IPS-18c (cell line): ENCODE results near the gene TTLL11.
A peak's percentile ranks its signal among the peaks of the same experiment; 100 is the strongest.
"Not testable (repeated sequence)": the region's sequence is repeated elsewhere in the genome, so short reads cannot be mapped to it uniquely, and the experiment has no call there.

Source experiments
- H3K4me3 ChIP-seq: 2 replicates; pipeline ENCODE4 v1.7.0; 2013; ENCODE audit warnings: low read depth, mild to moderate bottlenecking, low read length, moderate library complexity; ENCODE audit not compliant: insufficient read depth
- H3K9me3 ChIP-seq: one replicate; pipeline ENCODE4 v1.6.1; 2013; ENCODE audit warnings: mild to moderate bottlenecking, low read length, moderate library complexity; ENCODE audit not compliant: control insufficient read depth, insufficient read depth

TTLL11 gene

DNA sequence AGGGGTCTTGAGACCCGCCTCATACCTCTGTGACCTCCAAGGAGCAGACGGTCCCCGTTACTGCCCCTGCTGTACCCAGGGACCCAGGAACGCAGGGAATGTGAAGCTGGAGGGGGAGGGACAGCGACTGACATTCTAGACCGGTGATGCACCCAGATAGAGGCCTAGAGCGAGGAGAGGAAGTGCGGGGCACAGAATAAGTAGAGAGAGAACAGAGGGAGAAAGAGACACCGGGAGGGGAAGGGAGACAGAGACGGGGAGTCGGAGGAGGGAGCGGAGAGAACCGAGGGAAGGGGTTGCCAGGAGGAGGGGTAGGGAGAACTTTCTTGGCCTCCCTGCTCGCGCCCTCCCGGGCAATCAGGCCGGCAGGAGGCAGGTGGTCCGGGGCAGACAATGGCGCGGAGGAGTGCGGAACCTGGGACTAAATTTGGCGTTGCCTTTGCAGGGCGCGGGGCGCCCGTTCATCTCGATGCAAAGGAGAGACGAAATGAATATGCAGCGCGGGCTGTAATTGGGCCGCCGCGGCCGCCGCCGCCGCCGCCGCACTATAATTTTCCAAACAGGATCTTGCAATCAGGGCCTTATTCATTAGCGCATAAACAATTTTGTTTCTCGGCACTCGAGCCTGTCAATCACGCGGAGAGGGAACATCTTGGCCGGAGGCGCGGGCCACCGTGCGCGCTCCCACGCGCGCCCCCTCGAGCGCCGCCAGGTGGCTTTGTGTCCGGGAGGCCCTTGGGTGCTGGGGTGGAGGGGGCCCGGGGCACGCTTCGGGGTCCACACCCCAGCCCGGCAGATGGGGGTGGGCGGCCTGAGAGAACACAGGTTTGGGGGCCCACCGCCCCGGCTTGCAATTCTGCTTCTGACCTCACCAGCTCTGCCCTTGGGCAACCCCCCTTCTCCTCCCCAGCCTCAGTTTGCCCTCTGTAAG is 33.5 kb upstream of the TTLL11 start:
- H3K9me3 ChIP-seq = no peaks in the 10 kb centered on the region
- peak overlapping the region; percentile 55 for H3K4me3 ChIP-seq

DNA sequence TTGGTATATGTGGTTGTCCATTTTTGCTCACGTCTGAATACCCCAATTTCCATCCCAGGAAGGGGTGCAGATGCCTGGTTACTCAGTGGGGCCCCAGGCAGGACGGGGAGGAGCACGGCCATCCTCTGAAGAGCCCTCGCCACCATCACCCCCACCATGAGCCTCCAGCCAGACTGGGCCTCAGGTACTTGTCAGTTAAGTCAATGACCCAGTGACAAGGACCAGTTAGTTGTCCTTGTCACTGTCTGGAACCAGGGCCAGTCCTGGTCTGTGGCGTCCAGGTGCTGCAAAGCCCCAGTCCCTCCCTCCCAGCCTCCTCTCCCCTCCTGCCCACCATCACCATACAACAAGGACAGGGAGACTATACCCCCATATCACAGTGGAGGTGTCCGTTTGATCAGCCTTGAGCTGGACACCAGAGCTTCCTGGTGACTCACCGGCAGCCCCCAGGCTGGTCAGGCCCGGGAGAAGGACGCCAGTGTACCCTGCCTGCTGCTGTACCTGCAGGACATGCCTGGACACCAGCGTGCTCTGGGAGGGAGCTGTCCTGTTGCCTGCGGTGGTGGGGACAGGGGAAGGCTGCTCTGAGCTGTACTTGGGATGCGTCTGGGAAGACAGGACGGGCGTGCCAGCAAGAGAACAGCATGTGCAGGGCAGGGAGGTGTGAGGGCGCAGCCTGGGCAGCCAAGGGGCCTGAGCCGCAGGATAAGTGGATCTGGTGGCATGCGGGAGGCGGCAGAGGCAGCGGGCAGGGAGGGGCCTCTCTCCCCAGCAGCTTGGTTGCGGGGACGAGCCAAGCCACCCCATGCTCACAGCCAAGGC is 32.6 kb upstream of the TTLL11 start:
- peak overlapping the region; percentile 55; the same call in 1 of the 2 replicates for H3K4me3 ChIP-seq
- no peaks in the 10 kb centered on the region for H3K9me3 ChIP-seq

DNA sequence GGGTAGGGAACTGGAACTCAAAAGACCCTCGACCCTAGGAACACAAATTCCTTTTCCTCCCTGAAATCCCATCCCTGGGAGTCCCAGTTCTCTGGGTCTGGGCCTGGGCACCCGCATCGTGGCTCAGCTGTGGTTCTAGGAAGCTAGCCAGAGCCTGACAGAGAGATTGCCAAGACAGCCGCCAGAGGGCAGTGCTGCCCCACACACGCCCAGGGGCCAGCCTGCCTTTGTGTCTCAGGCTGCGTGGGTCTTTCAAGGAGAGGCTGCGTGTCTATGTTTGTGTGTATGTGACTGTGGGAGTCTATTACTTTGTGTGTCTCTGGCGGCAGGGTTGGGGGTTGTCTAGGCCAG is 32.0 kb upstream of the TTLL11 start:
- H3K4me3 ChIP-seq = no peak overlapping the region
- H3K9me3 ChIP-seq = no peaks in the 10 kb centered on the region

DNA sequence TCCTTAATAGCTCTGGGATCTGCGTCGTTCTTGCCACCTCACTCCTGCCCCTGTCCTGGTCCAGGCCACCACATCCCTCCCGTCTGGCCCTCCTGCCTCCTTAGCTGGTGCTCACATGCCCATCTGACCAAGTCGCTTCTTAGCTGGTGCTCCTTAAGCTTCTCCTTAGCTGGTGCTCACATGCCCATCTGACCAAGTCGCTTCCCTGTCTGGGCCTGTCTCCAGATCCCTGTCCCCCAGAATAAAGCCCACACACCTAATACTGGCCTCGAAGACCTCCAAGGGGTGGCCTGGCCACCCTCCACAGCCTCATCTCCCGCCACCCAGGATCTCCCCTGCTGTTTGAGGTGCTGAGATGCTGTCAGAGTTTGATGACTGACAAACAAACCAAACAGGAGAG is 31.4 kb upstream of the TTLL11 start:
- H3K9me3 ChIP-seq = no peaks in the 10 kb centered on the region
- H3K4me3 ChIP-seq = no peak overlapping the region

DNA sequence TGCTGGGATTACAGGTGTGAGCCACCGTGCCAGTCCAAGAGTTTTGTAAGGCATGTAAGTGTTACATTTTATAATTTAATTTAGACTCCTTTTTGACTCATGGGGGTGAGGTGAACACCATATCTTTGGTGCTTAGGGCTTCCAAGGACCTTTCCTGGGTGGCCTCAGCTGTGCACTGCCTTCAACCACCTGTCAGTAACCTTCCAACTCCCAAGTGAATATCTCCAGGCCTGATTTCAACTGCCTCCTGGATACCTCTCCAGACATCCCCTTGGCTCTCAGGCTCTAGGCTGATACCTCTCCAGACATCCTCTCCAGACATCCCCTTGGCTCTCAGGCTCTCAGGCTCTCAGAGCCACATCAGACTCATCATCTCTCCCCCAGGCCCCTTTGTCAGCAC is 30.9 kb upstream of the TTLL11 start:
- H3K9me3 ChIP-seq = no peaks in the 10 kb centered on the region
- H3K4me3 ChIP-seq = no peak overlapping the region

DNA sequence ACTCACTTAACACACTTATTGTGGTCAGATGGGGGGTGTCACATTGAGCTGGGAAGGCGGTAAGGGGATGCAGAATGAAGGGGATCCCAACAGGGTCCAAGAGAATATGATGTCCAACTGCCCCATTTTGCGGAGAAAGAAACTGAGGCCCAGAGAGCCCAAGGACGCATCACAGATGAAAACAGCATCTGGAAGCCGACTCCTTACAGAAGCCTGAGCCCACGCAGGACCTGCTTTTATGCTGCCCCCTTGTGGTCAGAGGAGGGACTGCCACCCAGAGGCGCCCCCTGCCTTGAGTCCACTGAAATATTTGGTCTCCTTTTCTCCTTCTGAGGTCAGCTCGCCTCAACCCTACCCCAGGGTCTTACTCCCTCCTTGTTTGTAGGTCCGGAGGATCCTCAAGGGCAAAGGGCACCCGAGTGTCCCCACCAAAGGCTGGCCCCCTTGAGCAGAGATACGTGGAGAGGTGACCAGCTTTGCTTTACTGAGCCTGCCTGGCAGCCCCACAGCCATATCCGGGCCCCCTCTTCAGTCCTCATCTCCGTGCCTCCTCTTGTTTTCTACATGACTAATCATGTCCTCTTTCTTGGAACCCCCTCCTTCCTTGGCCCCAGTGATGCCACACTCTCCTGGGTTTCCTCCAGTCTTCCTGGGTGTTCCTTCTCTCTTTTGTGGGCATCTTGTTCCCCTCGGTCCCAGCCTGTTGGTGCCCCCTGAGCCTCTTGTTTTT is 30.0 kb upstream of the TTLL11 start:
- Histone ChIP-seq H3K9me3 (no peaks in the 10 kb centered on the region), H3K4me3 (no peak overlapping the region)

DNA sequence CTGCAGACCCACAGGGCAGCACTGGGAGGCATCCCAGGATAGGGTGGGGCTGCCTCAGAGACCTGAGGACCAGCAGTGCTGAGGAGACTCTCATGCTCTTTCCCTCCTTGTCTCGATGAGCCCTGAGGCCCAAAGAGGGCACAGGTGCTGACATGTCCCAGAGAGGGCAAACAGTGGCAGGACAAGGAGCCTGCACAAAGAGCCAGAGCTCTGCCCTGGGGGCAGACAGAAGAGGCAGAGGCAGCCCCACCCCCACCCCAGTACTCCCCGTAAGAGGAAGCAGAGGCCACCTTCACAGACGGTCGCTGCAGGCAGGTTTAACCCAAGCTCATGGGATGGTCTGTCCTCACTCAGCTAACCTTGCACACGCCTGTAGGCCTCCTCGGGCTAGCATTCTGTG is 29.4 kb upstream of the TTLL11 start:
- no peak overlapping the region for H3K4me3 ChIP-seq
- H3K9me3 ChIP-seq = no peaks in the 10 kb centered on the region

DNA sequence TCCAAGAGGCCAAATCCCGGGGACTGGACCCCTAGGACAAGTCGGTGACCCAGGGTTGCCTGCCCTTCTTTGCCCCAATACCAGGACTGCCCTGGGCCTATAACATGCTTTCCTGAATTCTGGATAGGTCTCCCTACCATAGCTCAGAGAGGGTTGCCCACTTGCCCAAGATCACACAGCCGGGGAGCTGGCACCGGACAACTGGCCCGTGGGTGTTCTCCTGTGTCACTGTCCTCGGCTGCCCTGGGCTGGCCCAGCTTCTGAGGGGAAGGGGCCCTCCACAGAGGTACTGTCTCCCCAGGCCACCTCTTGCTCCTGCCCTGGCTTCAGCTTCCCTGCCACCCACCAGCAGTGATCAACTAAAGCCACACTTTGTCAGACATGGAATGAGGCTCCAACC is 28.8 kb upstream of the TTLL11 start:
- Histone ChIP-seq H3K4me3 (no peak overlapping the region), H3K9me3 (no peaks in the 10 kb centered on the region)

DNA sequence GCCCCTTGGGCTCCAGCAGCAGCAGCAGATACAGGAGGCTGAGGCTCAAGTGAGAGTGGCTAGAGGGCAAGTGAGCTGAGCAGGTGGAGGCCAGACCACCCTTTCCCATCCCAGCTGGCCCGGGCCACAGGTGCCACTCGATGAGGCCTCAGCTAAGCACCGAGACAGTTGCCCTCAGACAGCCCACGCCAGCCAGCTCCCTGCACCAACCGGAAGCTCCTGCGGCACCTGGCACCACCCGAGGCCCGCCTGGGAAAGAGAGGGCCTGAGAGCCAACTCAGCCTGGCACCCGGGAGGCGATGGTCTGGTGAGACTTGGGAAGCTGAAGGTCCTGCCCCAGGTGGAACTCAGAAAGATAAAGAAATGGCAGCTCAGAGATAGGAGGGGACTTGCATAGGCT is 28.3 kb upstream of the TTLL11 start:
- Histone ChIP-seq H3K9me3 (no peaks in the 10 kb centered on the region), H3K4me3 (no peak overlapping the region)

DNA sequence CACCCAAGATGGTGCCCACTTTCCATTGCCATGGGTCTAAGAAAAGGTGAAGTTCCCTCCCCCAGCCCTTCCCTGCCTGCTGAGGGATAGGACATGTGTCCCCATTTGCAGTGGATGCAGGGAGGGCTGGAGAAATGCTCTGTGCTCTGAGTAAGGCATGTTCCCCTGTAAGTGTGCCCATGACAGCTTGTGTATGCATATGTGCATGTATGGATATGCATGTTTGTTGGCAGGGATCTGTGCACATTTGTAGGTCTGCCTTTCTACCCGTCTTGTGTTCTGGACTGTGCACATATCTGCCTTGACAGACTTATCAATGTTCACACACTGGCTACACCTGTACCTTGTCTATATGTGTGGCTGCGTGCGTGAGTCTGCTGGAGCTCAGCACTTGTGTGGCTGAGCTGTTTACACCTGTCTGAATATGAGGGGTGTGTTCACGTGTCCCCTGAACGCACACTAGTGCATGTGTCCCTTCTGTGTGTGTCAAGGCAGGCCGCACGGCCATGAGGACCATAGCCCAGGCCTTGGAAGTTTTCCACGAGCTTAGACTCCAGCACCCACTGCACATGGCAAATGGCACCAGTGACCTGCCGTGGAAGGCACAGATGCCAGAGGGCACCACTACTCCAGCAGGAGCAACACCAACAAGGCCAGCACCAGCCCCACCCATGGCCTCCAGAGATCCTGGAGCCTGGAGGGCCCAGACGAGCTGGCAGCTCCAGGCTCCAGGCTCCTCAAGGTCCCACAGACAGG is 27.4 kb upstream of the TTLL11 start:
- H3K9me3 ChIP-seq = no peaks in the 10 kb centered on the region
- no peak overlapping the region for H3K4me3 ChIP-seq

DNA sequence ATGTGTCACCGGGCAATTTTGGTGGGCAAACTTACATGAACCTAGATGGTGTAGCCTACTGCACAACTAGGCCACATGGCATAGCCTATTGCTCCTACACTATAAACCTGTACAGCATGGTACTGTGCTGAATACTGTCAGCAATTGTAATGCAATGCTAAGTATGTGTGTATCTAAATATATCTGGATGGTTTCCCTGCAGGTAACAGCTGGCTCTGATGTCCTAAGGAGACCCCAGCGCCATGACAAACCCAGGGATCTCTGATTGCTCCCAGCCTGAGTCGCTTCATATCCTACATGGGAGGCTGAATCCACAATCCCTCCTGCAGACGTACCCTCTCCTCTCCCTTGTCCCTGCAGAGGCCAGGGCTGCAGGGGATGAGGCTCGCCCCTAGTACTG is 26.6 kb upstream of the TTLL11 start:
- H3K4me3 ChIP-seq = no peak overlapping the region
- H3K9me3 ChIP-seq = no peaks in the 10 kb centered on the region

DNA sequence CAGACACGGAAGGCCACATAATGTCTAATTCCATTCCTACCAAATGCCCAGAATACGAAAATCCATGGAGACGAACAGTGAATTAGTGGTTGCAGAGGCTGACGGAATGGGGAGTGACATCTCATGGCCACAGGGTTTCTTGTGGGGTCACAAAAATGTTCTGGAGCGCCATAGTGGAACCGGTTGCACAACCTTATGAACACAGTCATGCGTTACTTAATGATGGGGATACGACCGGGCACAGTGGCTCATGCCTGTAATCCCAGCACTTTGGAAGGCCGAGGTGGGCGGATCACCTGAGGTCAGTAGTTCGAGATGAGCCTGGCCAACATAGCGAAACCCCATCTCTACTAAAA is 26.0 kb upstream of the TTLL11 start:
- Histone ChIP-seq H3K4me3 (no peak overlapping the region), H3K9me3 (no peaks in the 10 kb centered on the region)

DNA sequence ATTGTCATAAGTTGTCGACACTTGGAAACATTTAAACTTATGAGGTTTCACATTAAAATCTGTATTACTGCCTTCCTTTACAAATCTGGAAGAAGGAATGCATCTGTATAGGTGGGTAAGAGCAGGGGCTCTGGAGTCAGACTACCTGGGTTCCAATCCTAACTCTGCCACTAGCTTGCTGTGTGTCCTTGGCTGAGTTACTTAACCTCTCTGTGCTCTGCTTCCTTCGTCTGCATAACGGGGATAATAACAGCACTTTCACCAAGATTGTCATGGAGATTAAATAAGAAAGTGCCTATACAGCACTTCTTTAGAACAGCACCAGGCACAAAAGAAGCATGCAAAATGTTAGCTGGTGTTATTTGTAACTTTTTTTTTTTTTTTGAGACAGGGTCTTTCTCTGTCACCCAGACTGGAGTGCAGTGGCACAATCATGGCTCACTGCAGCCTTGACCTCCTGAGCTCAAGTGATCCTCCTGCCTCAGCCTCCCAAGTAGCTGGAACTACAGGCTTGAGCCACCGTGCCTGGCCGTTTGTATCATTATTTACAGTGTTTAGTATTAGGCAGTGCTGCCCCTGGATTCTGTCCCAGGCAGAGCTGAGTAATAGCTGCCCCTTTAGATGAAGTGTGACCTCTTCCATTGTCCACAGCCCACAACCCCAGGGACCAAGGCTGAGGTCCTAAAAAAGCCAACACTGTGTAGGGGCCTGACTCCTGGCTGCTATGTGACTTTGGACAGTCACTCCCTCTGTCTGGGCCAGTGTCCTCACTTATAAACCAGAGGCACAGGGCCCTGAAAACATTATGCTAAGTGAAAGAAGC is 25.4 kb upstream of the TTLL11 start:
- no peak overlapping the region for H3K4me3 ChIP-seq
- H3K9me3 ChIP-seq = no peaks in the 10 kb centered on the region

DNA sequence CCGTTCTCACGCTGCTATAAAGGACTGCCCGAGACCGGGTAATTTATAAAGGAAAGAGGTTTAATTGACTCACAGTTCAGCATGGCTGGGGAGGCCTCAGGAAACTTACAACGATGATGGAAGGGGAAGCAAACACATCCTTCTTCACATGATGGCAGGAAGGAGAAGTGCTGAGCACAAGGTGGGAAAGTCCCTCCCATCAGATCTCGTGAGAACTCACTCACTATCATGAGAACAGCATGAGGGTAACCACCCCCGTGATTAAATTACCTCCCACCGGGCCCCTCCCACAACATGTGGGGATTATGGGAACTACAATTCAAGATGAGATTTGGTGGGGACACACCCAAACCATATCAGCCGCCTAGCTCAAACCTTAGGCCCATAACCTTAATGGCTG is 24.1 kb upstream of the TTLL11 start:
- not testable (repeated sequence) for H3K9me3 ChIP-seq, H3K4me3 ChIP-seq

DNA sequence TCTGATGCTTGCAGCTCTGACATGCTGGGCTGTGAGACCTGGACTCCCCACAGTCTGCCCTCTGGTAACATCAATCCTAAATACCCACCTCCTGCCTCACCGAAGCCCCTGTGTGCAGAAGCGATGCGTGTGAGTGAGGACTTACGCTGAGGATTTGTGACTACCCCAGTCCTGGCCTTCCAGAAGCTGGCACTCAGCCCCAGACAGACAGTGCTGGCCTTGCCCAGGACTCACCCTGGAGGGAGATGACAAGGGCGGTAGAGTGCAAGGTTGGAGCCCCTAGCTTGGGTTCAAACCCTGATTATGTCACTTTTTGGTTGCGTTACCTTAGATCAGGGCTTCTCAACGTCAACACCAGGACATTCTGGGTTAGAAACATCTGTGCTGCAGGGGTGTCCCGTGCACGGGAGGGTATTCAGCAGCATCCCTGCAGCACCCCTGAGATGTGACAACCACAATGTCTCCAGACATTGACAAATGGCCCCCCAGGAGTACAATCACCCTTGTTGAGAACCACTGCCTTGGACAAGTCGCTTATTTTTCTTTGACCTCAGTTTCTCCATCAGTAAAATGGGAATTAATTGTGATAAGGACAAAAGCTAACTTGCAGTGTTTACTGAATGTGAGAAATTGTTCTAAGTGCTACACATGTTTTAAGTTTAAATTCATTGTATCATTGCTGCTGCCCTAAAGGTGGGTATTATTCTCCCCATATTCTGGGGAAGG is 23.5 kb upstream of the TTLL11 start:
- no peaks in the 10 kb centered on the region for H3K9me3 ChIP-seq
- no peak overlapping the region; the same call in 1 of the 2 replicates for H3K4me3 ChIP-seq

DNA sequence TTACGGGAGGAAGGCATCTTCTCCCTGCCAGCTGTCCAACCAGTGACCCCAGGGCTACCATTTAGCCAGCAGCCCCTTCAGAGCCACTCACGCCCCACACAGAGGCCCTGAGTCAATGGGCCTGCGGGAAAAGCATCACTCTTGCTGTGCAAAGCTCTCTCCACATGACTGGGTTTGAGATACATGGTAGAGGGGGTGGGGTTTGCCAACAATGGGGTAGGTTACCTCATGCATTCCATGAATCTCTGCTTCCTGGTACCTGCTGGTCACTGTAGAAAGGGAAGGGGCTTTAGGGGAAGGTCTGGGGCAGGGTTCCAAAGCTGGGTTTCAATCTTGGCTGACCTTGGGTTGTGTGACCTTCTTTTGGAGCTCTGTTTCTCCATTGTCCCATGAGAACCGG is 22.9 kb upstream of the TTLL11 start:
- no peak overlapping the region for H3K4me3 ChIP-seq
- no peaks in the 10 kb centered on the region for H3K9me3 ChIP-seq
